ENCODE results near the gene STAT2. TPM values are rescaled to one million over a fixed set of nuclear protein-coding genes. Genes with fewer than 3 reads are reported as not detected.

Gene STAT2
- total RNA-seq, 3 donors from 2014 or later: 198 to 207 (median 198) TPM

DNA sequence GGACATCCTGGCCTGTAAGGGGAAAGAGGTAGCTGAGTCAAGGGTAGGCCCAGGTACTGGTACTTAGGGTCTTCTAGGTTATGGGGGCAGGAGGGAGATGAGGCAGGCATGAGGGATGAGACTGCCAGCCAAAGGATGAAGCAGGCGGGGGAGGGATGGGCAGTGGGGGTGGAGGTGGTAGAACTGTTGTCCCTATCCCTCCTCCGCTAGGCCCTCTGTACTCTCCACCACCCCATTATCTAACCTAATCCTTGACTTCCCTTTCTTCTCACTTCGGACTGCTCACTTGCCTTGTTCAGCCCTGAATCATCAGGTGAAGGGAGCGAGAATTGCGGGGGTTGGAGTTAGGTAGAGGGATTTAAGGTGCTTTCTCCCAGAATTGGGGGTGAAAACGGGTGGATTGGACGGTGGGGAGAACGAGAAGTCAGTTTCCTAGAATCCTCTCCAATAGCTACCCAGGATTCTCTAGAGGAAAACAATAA, 26.7 kb downstream of the STAT2 start:
- TF ChIP-seq POLR2AphosphoS5 (IDR thresholded peaks at IDR 0.05): no peak
- no peak for TF ChIP-seq CTCF (IDR thresholded peaks at IDR 0.05)
- TF ChIP-seq POLR2A (IDR thresholded peaks at IDR 0.05): no peak

DNA sequence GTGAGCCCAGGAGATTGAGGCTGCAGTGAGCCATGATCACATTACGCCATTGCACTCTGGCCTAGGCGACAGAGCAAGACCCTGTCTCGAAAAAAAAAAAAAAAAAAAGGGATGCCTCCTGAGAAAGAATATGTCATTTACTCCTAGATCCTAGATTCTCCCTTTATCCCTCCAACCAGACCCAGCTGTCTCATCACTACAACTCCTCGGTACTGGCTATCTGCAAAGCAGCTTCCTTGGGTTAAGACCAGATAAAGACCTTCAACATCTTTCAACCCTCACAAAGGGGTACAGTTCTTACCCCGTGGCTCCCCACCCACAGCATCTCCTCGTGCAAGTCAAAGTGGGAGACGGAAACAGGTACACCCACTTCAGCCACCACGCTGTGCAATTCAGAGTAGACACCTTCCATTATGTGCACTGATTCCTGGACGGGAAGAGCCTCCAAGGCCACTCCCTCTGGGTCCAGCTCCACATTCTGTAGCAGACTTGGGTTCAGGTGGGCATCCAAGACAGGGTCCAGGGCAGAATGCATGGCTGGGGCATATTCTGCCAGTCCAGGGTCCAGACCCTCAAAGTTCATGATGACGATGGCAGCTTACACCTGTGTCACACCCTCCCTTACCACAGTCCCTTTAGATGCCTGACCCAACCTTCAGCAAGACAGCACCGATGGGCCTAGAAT, 27.3 kb downstream of the STAT2 start:
- Histone ChIP-seq H3K9me3 (no peaks in the 10 kb centered on the region), H3K27ac (peak overlapping the region; percentile 91 to 97), H3K27me3 (no peaks in the 10 kb centered on the region), H3K4me1 (no peaks in the 10 kb centered on the region), H3K4me3 (peak overlapping the region; percentile 50 to 65 (median 60)), H3K36me3 (no peaks in the 10 kb centered on the region)
- TF ChIP-seq POLR2A (IDR thresholded peaks at IDR 0.05): no peak
- no peak for TF ChIP-seq CTCF (IDR thresholded peaks at IDR 0.05)
- no peak for TF ChIP-seq POLR2AphosphoS5 (IDR thresholded peaks at IDR 0.05)
- no peak for DNase-seq (ENCODE audit: low spot score in 2 of 2)
- intact Hi-C loops (cut with DNase I; ENCODE audit: low total_unique reads): no loop called here

More for the DNA sequence above, 26.7 kb downstream of the STAT2 start:
- H3K36me3 ChIP-seq: no peaks in the 10 kb centered on the region
- no peak for DNase-seq (ENCODE audit: low spot score in 2 of 2)
- no peaks in the 10 kb centered on the region for H3K27me3 ChIP-seq
- intact Hi-C loops (cut with DNase I; ENCODE audit: low total_unique reads): no loop called here
- H3K4me3 ChIP-seq: peak overlapping the region; percentile 50 to 65 (median 60)
- H3K9me3 ChIP-seq: no peaks in the 10 kb centered on the region
- H3K27ac ChIP-seq: peak overlapping the region; percentile 91 to 97
- no peaks in the 10 kb centered on the region for H3K4me1 ChIP-seq

DNA sequence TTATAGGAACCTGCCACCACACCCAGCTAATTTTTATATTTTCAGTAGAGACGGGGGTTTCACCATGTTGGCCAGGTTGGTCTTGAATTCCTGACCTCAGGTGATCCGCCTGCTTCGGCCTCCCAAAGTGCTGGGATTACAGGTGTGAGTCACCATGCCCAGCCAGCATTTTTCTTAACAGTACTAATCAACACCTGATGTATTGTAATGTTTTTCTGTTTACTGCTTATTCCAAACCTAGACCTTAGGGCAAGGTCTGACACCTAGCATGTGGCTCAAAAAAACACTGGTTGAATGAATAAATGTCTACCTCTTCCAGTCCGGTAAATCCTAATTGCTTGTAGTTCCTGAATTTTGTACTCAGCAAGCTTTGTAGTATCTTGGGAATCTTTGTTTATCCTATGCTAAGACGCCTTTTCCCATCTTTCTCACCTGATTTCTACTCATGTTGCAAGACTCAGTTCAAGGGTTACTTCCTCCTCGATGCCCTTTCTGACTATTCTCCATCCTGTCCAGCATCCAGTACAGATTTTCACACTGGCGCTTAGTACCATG, 28.9 kb downstream of the STAT2 start:
- no peak for DNase-seq (ENCODE audit: low spot score in 2 of 2)
- Histone ChIP-seq H3K4me1 (no peaks in the 10 kb centered on the region), H3K36me3 (no peaks in the 10 kb centered on the region), H3K9me3 (no peaks in the 10 kb centered on the region), H3K4me3 (no peak overlapping the region), H3K27ac (no peak overlapping the region), H3K27me3 (no peaks in the 10 kb centered on the region)
- TF ChIP-seq POLR2AphosphoS5 (IDR thresholded peaks at IDR 0.05): no peak
- no peak for TF ChIP-seq POLR2A (IDR thresholded peaks at IDR 0.05)
- TF ChIP-seq CTCF (IDR thresholded peaks at IDR 0.05): no peak
- intact Hi-C loops (cut with DNase I; ENCODE audit: low total_unique reads): no loop called here

DNA sequence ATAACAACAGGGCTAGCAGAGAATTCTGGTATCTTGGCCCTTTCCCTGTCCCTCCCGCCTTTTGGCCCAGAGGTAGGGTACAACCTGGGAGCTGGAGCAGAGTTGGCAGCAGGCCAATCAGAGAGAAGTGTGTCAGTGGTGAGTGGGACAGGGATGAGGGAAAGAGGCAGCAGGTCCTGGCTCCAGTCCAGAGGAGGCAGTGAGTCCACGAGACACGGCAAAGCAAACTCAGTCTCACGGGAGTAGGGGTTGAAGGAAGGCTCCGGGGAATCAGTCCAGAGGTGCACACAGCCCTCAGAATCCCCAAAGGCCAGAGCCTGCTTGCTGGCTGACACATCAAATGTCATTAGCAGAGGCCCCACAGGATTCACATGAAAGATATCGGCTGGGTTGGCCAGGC, 33.4 kb downstream of the STAT2 start:
- H3K36me3 ChIP-seq: peaks cover 22% of the 10 kb centered on the region

More for the DNA sequence above, 33.4 kb downstream of the STAT2 start:
- H3K27ac ChIP-seq: no peak overlapping the region
- no peak overlapping the region for H3K4me3 ChIP-seq
- H3K4me1 ChIP-seq: no peaks in the 10 kb centered on the region
- no peak for DNase-seq (ENCODE audit: low spot score in 2 of 2)
- H3K27me3 ChIP-seq: no peaks in the 10 kb centered on the region
- TF ChIP-seq POLR2A (IDR thresholded peaks at IDR 0.05): no peak
- TF ChIP-seq POLR2AphosphoS5 (IDR thresholded peaks at IDR 0.05): no peak
- TF ChIP-seq CTCF (IDR thresholded peaks at IDR 0.05): no peak
- H3K9me3 ChIP-seq: no peaks in the 10 kb centered on the region
- intact Hi-C loops (cut with DNase I; ENCODE audit: low total_unique reads): no loop called here
